Measurements from ENCODE around the gene SPTBN2. TPM values are rescaled to one million over a fixed set of nuclear protein-coding genes. Genes with fewer than 3 reads are reported as not detected.

The SPTBN2 gene
- total RNA-seq, 1 donor from 2014 or later = 0.73 TPM

DNA sequence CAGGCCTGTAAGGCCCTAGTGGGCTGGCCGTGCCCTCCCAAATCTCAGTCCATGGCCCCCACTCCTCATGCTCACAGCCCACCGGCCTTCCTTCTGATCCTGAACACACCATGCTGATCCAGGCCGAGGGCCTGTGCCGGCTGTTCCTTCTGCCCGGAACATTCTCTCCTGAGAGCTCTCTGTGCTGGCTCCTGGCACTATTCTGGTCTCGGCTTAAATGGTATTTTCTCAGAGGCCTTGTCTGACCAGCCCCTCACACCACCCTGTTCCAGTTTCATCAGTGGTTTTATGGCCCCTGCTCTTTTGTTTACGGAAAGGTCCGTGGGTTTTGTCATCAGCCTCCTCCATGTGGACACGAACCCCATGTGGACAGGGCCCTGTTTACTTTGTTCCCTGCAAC lies 22.0 kb downstream of the SPTBN2 start:
- Mint-ChIP-seq H3K36me3 (ENCODE audit: low read depth) (no peaks in the 10 kb centered on the region), H3K4me1 (ENCODE audit: low read depth) (no peaks in the 10 kb centered on the region), H3K9me3 (no peaks in the 10 kb centered on the region), H3K27me3 (ENCODE audit: low read depth) (no peaks in the 10 kb centered on the region), H3K4me3 (ENCODE audit: low read depth) (no peak overlapping the region), H3K27ac (no peak overlapping the region)
- DNase-seq (ENCODE audit: low spot score) = no peak
- intact Hi-C loops (cut with micrococcal nuclease) = no loop called here

DNA sequence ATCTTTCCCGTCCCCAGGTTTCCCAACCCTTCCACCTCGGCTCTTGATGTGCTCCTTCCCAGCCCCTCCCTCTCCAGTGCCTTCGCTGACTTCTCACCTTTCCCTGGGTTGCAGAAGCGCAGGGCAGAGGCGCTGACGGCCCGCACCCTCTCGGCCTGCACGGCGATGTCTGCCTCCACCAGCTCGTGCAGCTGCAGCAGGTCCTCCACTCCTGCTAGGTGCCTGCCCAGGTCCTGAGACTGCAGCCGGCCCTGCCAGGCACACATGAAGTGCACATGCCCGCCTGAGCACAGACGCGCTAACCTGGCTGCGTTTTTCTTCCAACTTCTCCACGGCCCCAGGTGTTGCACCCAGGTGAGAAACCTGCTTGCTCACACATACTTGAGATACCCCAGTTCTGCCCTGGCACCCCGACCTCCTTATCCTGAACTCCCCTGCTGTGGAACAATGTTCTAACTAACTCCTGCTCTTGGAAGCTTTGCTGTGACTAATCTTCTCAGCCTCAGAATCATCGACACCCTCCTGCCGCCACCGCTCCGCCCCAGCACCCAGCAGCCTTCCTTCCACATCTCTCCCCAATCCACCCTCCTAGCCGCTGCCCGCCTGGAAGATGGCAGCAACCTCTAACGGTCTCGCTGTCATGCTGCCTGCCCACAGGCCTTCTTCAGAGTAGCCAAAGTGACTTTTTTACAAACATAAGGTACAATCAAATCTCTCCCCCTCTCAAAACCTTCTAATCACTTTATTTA lies 23.3 kb downstream of the SPTBN2 start:
- intact Hi-C loops (cut with micrococcal nuclease) = no loop called here
- Mint-ChIP-seq H3K36me3 (ENCODE audit: low read depth) (no peaks in the 10 kb centered on the region), H3K27me3 (ENCODE audit: low read depth) (no peaks in the 10 kb centered on the region), H3K4me1 (ENCODE audit: low read depth) (peaks cover 7% of the 10 kb centered on the region), H3K27ac (no peak overlapping the region), H3K9me3 (no peaks in the 10 kb centered on the region), H3K4me3 (ENCODE audit: low read depth) (no peak overlapping the region)
- no peak for DNase-seq (ENCODE audit: low spot score)

DNA sequence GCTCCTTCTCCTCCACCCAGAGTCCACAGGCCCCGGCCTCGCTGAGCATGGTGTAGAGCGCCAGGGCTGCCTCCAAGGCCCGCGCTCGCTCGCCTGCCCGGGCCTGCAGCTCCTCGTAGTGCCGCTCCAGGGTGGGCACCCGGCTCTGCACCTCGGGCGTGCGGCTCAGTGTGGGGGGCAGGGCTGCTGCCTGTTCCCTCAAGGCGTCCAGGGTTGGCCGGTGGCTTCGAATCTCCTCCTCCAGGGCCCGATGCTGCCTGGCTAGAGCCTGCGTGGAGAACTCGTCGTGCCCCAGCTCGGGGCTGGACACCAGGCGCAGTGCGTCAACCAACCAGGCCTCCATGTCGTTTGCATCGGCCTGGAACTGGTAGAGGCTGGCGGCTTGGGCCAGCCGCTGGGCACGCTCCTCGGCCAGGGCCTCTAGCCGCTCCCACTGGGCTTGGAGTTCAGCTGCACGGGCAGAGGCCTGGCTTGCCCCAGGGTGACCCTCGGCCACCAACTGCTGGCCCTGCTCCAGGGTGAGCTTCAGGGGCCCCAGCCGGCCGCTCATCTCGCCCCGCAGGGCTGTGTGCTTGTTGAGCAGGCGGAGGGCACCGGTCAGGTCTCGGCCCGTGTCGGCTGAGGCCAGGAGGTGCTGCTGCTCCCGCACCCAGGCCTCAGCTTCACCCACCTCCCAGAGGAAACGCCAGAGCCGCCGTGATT lies 24.2 kb downstream of the SPTBN2 start:
- Mint-ChIP-seq H3K4me3 (ENCODE audit: low read depth) (no peak overlapping the region), H3K36me3 (ENCODE audit: low read depth) (no peaks in the 10 kb centered on the region), H3K27me3 (ENCODE audit: low read depth) (no peaks in the 10 kb centered on the region), H3K9me3 (no peaks in the 10 kb centered on the region), H3K27ac (no peak overlapping the region), H3K4me1 (ENCODE audit: low read depth) (peaks cover 7% of the 10 kb centered on the region)
- no peak for DNase-seq (ENCODE audit: low spot score)
- intact Hi-C loops (cut with micrococcal nuclease) = no loop called here

DNA sequence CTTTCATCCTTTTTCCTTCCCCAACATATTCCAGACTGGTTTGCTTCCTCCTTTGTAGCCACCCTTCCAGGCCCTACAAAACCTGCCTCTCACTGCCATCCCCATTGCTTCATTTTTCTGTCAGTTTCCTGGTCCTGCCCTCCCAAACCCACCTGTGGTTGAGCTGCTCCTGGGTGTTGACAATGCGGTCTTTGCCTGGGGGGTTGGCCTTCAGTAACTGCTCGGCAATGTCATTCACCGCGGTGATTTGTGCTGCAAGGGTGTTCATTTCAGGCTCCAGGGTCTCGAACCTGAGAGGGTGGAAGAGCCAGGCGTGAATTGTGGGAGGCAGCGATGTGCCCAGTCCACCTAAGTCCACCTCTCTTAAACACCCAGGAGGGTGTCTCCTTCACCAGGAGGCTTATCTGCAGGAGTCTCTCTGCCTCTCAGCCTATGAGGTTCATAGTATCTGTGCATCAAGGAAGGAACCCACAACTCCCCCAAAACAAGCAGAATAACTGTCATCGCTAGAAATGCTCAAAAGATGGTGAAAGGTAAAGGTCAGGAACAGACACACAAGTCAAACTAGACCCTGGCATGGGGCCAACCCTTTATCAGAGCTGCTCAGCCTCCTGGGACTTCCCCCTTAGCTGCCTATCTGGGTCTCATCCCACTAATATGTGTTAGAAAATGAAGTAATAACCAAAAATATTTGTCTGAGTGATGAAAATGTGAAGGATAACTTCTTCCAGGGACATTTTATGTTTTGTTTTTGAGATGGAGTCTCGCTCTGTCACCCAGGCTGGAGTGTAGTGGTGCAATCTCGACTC lies 27.4 kb downstream of the SPTBN2 start:
- Mint-ChIP-seq H3K27ac (no peak overlapping the region), H3K4me1 (ENCODE audit: low read depth) (peaks cover 7% of the 10 kb centered on the region), H3K36me3 (ENCODE audit: low read depth) (no peaks in the 10 kb centered on the region), H3K27me3 (ENCODE audit: low read depth) (no peaks in the 10 kb centered on the region), H3K4me3 (ENCODE audit: low read depth) (no peak overlapping the region), H3K9me3 (no peaks in the 10 kb centered on the region)
- no peak for DNase-seq (ENCODE audit: low spot score)
- intact Hi-C loops (cut with micrococcal nuclease) = no loop called here

DNA sequence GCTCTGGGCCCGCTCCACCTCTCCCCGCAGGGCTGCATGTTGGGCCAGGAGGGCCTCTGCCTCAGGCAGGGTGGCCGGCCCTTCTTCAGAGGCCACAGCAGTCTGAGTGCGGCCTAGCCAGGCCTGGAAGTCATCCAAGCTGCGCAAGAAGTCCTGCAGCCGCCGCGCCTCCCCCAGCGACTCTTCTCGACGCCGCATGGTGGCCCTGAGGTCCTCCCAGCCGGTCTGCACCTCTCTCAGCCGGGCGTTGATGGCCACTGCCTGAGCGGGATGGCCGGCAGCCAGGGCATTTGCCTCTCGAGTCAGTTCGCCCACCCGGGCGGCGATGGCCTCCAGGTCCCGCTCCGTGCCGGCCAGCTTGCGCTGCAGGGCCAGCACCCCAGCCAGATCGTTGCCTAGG lies 28.3 kb downstream of the SPTBN2 start:
- Mint-ChIP-seq H3K4me1 (ENCODE audit: low read depth) (peaks cover 7% of the 10 kb centered on the region), H3K9me3 (no peaks in the 10 kb centered on the region), H3K27ac (no peak overlapping the region), H3K36me3 (ENCODE audit: low read depth) (no peaks in the 10 kb centered on the region), H3K27me3 (ENCODE audit: low read depth) (no peaks in the 10 kb centered on the region), H3K4me3 (ENCODE audit: low read depth) (no peak overlapping the region)
- intact Hi-C loops (cut with micrococcal nuclease) = no loop called here
- no peak for DNase-seq (ENCODE audit: low spot score)

DNA sequence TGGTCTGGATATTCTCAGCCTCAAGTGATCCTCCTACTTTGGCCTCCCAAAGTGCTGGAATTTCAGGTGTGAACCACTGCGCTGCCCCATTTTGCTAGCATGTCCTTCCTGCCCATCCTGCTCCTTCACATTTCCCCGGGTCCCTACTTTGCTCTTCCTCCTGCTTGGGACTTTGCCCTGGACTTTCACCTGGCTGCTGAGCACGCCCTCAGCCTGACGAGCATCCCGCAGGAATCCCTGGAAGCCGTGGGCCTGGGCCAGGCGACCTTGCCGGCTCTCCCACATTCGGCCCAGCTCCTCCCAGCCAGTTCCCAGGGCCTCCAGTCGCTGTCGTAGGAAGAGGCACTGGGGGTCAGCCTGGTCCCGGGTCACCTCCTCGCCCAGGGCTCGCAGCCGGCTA lies 28.7 kb downstream of the SPTBN2 start:
- intact Hi-C loops (cut with micrococcal nuclease) = no loop called here

DNA sequence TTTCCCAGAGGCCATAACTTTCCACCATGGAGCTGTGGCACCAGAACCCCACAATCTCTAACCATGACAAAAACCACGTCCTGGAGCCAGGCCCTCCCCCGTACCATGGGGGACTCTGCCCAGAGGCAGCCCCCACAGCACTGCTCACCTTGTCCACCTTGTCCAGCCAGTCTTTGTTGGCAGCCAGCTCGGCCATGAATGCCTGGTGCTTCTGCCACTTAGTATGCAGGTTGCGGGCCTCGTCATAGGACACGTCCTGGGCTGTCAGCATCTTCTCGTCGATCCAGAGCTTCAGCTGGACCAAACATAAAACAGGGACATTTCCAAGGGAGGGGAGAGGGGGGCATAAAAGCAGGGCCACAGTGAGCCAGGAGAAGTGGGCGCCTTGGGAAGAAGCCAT lies 30.5 kb downstream of the SPTBN2 start:
- no peaks in the 10 kb centered on the region for H3K9me3 Mint-ChIP-seq
- no peaks in the 10 kb centered on the region for H3K36me3 Mint-ChIP-seq (ENCODE audit: low read depth)
- no peaks in the 10 kb centered on the region for H3K27me3 Mint-ChIP-seq (ENCODE audit: low read depth)
- DNase-seq (ENCODE audit: low spot score) = no peak
- intact Hi-C loops (cut with micrococcal nuclease) = no loop called here
- peaks cover 7% of the 10 kb centered on the region for H3K4me1 Mint-ChIP-seq (ENCODE audit: low read depth)
- H3K27ac Mint-ChIP-seq = no peak overlapping the region
- H3K4me3 Mint-ChIP-seq (ENCODE audit: low read depth) = no peak overlapping the region

More for the DNA sequence above, 28.7 kb downstream of the SPTBN2 start:
- Mint-ChIP-seq H3K4me1 (ENCODE audit: low read depth) (peaks cover 7% of the 10 kb centered on the region), H3K27ac (no peak overlapping the region), H3K4me3 (ENCODE audit: low read depth) (no peak overlapping the region), H3K36me3 (ENCODE audit: low read depth) (no peaks in the 10 kb centered on the region), H3K27me3 (ENCODE audit: low read depth) (no peaks in the 10 kb centered on the region), H3K9me3 (no peaks in the 10 kb centered on the region)
- DNase-seq (ENCODE audit: low spot score) = no peak

DNA sequence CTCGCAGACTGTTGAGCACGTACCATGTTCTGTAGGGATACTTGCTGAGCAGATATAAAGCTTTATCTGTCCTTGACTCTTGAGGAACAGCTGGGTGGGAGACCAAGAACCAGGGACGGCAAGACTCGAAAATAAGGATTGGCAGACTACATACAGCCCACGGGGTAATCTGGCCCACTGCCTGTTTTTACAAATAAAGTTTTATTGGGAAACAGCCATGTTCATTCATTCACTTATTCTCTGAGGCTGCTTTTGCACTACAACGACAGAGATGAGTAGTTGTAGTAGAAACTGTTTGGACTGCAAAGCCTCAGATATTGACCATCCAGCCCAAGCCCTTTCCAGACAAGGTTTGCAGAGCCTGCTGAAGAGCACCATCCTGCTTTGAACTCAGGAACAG lies 31.0 kb downstream of the SPTBN2 start:
- no peak for DNase-seq (ENCODE audit: low spot score)
- H3K4me3 Mint-ChIP-seq (ENCODE audit: low read depth) = no peak overlapping the region
- no peaks in the 10 kb centered on the region for H3K27me3 Mint-ChIP-seq (ENCODE audit: low read depth)
- H3K27ac Mint-ChIP-seq = no peak overlapping the region
- intact Hi-C loops (cut with micrococcal nuclease) = no loop called here
- no peaks in the 10 kb centered on the region for H3K36me3 Mint-ChIP-seq (ENCODE audit: low read depth)
- H3K4me1 Mint-ChIP-seq (ENCODE audit: low read depth) = peaks cover 7% of the 10 kb centered on the region
- H3K9me3 Mint-ChIP-seq = no peaks in the 10 kb centered on the region

DNA sequence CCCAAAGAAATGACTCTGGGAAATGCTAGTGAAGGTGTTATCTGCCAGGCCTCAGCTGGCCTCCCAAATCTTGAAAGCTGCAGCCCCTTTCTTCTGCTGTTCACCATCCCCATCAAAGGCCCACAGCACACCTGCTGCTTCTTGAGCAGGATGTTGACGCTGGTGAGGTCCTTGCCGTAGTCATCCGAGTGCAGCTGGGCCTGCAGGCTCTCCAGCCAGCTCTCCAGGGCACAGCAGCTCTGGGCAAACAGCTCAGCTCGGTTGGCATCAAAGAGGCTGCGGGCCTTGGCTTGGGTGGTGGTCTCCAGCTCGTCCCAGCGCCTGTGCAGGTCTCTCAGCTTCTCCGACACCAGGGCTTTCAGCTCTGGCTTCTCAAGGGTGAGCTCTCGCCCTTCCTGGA lies 32.9 kb downstream of the SPTBN2 start:
- H3K4me3 Mint-ChIP-seq (ENCODE audit: low read depth) = no peak overlapping the region
- DNase-seq (ENCODE audit: low spot score) = no peak
- H3K9me3 Mint-ChIP-seq = no peaks in the 10 kb centered on the region
- H3K27me3 Mint-ChIP-seq (ENCODE audit: low read depth) = no peaks in the 10 kb centered on the region
- H3K4me1 Mint-ChIP-seq (ENCODE audit: low read depth) = no peaks in the 10 kb centered on the region
- no peak overlapping the region for H3K27ac Mint-ChIP-seq
- intact Hi-C loops (cut with micrococcal nuclease) = no loop called here
- no peaks in the 10 kb centered on the region for H3K36me3 Mint-ChIP-seq (ENCODE audit: low read depth)

DNA sequence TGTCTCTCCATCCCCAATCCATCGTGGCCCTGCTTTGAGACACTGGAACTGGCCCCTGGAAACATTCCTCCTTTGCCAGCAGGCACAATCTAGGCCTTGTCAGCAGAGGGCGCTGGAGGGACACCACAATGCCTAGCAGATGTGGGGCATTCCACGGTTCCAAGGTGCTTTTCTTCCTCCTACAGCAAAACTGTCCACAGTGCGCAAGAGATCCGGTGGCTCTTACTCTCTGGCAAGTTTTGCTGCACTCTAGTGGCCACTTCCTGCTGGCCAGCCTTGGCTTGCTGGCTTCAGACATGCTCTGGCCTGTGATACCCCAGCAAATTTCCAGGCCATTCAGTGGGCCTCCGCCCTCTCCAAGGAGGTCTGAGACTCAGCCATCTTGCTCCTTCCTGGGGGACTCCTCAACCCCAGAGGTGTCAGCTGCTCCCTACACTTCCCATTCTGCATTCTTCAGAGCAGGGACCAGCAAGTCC lies 34.2 kb downstream of the SPTBN2 start:
- Mint-ChIP-seq H3K4me1 (ENCODE audit: low read depth) (no peaks in the 10 kb centered on the region), H3K27ac (no peak overlapping the region), H3K9me3 (no peaks in the 10 kb centered on the region), H3K36me3 (ENCODE audit: low read depth) (no peaks in the 10 kb centered on the region), H3K27me3 (ENCODE audit: low read depth) (no peaks in the 10 kb centered on the region), H3K4me3 (ENCODE audit: low read depth) (no peak overlapping the region)
- DNase-seq (ENCODE audit: low spot score) = peak; percentile 69
- intact Hi-C loops (cut with micrococcal nuclease) = loop anchor here (1.0 to 2.0 kb wide), 2 partner anchors 140 to 188 kb away; no protein-coding TSS in a partner anchor

DNA sequence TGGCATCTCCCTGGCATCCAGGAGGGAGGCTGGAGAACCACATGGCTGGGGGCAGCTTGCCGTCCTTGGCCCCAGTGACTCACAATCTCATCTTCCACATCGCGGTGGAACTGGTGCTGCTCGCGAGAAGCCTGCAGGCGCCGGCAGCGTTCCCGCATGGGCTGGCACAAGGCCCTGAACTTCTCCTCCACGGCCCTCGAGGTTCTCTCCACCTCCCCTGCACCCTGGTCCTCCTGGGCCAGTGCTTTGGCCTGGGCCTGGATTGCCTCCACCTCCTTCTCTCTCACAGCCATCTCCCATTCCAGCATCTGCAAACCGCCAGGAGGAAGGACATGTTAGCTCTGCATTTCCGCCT lies 35.0 kb downstream of the SPTBN2 start:
- no peak for DNase-seq (ENCODE audit: low spot score)
- no peak overlapping the region for H3K4me3 Mint-ChIP-seq (ENCODE audit: low read depth)
- intact Hi-C loops (cut with micrococcal nuclease) = loop anchor here (1.0 to 2.0 kb wide), 2 partner anchors 140 to 189 kb away; no protein-coding TSS in a partner anchor
- H3K9me3 Mint-ChIP-seq = no peaks in the 10 kb centered on the region
- no peaks in the 10 kb centered on the region for H3K36me3 Mint-ChIP-seq (ENCODE audit: low read depth)
- H3K27ac Mint-ChIP-seq = no peak overlapping the region
- no peaks in the 10 kb centered on the region for H3K4me1 Mint-ChIP-seq (ENCODE audit: low read depth)
- no peaks in the 10 kb centered on the region for H3K27me3 Mint-ChIP-seq (ENCODE audit: low read depth)

DNA sequence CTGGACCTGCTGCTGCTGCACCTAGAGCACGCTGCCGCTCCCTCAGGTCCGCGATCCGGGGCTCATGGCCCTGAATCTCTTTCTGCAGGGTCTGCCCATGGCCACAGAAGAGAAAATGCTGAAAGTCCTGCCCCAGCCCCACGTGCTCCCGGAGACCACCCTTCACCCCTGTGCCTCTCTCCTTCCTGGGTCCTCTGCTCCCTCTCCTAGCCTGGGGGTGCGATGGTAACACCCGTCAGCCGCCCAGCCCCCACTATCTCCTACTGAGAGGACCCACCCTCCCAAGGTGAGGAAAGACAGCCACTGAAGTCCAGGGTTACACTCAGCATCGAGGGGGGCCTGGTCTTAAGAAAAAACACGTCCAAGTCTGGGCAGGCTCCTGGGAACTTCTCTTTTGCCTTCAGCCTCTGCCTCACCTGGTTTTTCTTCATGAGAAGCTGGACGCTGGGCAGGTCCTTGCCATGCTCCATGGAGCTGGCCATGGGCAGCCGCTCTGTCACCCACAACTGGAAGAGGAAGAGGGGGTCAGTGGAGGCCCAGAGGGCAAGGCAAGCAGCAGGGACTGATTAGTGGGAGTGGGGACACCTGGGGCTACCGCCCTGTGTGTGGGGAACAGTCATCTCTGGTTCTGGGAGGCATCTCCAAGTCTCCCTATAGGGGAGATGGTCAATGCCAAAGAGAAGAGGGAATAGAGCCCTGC lies 35.5 kb downstream of the SPTBN2 start:
- H3K9me3 Mint-ChIP-seq = no peaks in the 10 kb centered on the region
- H3K27ac Mint-ChIP-seq = no peak overlapping the region

More for the DNA sequence above, 35.5 kb downstream of the SPTBN2 start:
- Mint-ChIP-seq H3K4me3 (ENCODE audit: low read depth) (no peak overlapping the region), H3K27me3 (ENCODE audit: low read depth) (no peaks in the 10 kb centered on the region), H3K4me1 (ENCODE audit: low read depth) (no peaks in the 10 kb centered on the region), H3K36me3 (ENCODE audit: low read depth) (no peaks in the 10 kb centered on the region)
- DNase-seq (ENCODE audit: low spot score) = no peak
- intact Hi-C loops (cut with micrococcal nuclease) = loop anchor here (1.0 to 2.0 kb wide), 2 partner anchors 141 to 189 kb away; no protein-coding TSS in a partner anchor

All from activated T-helper 2 cell treated with anti-CD3 and anti-CD28 coated beads, Interferon-gamma antibody, Interleukin-2, Interleukin-4, amounts not matched to agents 10 μg/mL and 5 μg/mL and 100 μg/mL, durations not matched to agents 14 hours and 24 hours and 36 hours (primary cell).